SK-N-MC (cell line): Measurements from ENCODE around the gene TTYH2.

Source experiments
- DNase-seq: peaks from one replicate; pipeline ENCODE4 v3.0.0-alpha.2; 2011; ENCODE audit warnings: low read depth, low spot score
- H3K27ac ChIP-seq: fragments of 200-600 bp; sonication (generic); 2 replicates; pipeline ENCODE4 v1.5.1; 2016; ENCODE audit warnings: mixed run types
- H3K36me3 ChIP-seq: fragments of 200-600 bp; sonication (generic); 2 replicates; pipeline ENCODE4 v1.6.1; 2017; ENCODE audit warnings: antibody characterized with exemption, low read length, mixed read lengths; ENCODE audit not compliant: insufficient read depth
- H3K4me3 ChIP-seq: fragments of 200-600 bp; sonication (generic); 2 replicates; pipeline ENCODE4 v1.5.1; 2016
- H3K9ac ChIP-seq: fragments of 200-600 bp; sonication (generic); 2 replicates; pipeline ENCODE4 v1.8.0; 2017; ENCODE audit warnings: mixed run types, mixed read lengths; ENCODE audit not compliant: insufficient read length
- H3K9me3 ChIP-seq: fragments of 200-600 bp; sonication (generic); 2 replicates; pipeline ENCODE4 v1.6.1; 2017; ENCODE audit warnings: low read depth, mild to moderate bottlenecking, antibody characterized with exemption, low read length, moderate library complexity, mixed read lengths
- EZH2 ChIP-seq: fragments of 200-600 bp; sonication (generic); IDR thresholded peaks from one replicate; pipeline ENCODE4 v1.6.1; 2017; ENCODE audit warnings: antibody characterized with exemption
- FOXP2 ChIP-seq: optimal IDR thresholded peaks from 2 replicates; pipeline ENCODE3; 2011; ENCODE audit warnings: mild to moderate bottlenecking, moderate library complexity; ENCODE audit not compliant: insufficient read depth; ENCODE audit errors: extremely low read length, control extremely low read depth
- POLR2AphosphoS5 ChIP-seq: IDR thresholded peaks from 2 replicates; pipeline ENCODE4 v1.6.1; 2012; ENCODE audit warnings: mild to moderate bottlenecking, low read depth, low read length, borderline replicate concordance

Gene TTYH2

GRCh38 chr17:74206332-74206818 lies 7.0 kb upstream of the TTYH2 start:
- H3K36me3 ChIP-seq, result peaks cover 73% of the 10 kb centered on the region
- H3K27ac ChIP-seq, result 0 out of 2 replicates have a peak overlapping the region, but pooled peaks have one; percentile 19
- H3K9ac ChIP-seq, result no peak overlapping the region
- TF ChIP-seq EZH2 (no peak), FOXP2 (no peak), POLR2AphosphoS5 (no peak)
- no peaks in the 10 kb centered on the region for H3K9me3 ChIP-seq
- no peak for DNase-seq
- peak overlapping the region; percentile 17; the same call in 1 of the 2 replicates for H3K4me3 ChIP-seq

DNA sequence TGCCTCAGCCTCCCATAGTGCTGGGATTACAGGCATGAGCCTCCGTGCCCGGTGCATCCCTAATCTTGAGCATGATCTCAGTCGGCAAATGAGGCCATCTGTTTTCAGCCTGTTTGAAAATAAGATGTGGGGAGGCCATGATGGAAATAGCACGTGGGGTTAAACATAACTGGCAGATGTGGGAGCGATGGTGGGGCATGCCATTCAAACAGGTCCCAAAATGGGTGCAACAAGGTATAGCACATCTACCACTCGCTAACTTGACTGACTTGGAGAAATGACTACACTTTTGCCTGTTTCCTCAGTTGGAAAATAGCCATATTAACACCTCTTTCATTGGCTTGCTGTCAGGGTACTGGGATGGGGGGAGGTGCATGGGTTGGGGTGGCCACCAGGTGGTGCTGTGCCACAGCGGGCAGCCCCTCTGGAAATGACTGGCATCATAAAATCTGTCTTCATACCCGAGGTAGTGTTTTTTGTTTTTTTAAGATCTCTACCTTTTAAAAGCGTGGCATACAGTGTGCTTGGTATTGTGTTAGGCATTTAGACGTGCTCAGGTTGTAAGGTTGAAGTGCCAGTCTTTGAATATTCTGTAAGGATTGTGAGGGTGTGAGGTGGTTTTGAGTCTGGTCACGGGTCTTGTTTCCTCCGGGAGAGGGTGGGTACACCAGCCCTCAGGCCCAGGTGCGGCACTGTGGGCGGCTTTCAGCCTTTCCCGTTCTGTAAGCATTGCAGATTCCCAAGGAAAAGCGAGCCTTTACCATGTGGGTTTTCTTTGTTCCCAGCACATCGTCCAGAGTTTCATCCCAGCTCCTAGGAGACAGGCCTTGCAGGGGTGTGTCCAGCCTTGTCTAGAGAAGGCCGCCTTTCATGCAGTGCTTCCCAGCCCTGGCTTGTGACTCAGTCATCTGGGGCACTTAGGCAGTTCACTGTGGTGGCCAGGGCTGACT lies 2.9 kb upstream of the TTYH2 start:
- H3K9ac ChIP-seq, result no peak overlapping the region
- DNase-seq, result no peak
- no peak overlapping the region for H3K4me3 ChIP-seq
- H3K27ac ChIP-seq, result peak overlapping the region; percentile 61
- H3K36me3 ChIP-seq, result peaks cover 59% of the 10 kb centered on the region
- no peaks in the 10 kb centered on the region for H3K9me3 ChIP-seq
- TF ChIP-seq POLR2AphosphoS5 (peak; percentile 34; the same call in 1 of the 2 replicates), EZH2 (no peak)

DNA sequence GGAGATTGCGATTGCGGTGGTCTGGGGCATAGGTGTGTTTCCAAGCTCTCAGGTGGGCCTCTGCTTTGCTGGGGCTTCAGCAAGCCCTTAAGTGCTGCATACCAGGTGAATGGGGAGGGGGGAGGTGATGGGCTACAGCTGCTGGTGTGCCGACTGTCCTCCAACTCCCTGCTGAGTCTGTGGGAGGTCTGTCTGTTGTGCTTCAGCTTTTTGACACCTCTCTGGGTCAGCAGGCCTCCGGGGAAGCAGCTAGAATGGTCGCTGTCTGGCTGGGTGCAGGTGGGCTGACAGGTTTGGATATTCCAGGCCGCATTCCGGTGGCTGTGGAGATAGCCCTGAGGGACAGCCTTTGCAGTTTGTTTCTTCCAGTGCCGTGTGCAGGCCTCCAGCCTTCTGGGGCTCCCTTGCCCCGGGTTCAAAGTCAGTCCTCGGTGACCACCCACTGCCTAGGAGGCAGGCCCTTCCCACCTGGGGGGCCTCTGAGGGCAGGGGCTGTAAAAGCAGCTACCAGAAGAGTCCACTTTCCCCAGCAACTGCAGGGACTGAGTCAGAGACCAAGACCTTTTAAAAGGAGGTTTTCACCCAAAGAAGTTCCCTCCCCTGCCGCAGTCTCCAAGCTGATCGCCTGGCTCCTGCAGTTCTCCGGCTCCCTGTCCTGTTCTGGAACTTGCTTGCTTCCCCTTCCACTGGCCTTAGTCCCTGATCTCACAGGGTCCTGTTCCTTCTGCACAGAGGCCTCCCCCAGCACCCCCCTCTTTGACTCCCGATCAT lies 2.0 kb upstream of the TTYH2 start:
- H3K9me3 ChIP-seq, result no peaks in the 10 kb centered on the region
- peaks cover 51% of the 10 kb centered on the region for H3K36me3 ChIP-seq
- H3K9ac ChIP-seq, result no peak overlapping the region
- DNase-seq, result no peak
- no peak overlapping the region for H3K4me3 ChIP-seq
- H3K27ac ChIP-seq, result peak overlapping the region; percentile 61
- no peak for TF ChIP-seq EZH2
- TF ChIP-seq FOXP2, result no peak
- TF ChIP-seq POLR2AphosphoS5, result no peak

- H3K9ac ChIP-seq, result no peak overlapping the region
- TF ChIP-seq POLR2AphosphoS5 (peak; percentile 36; the same call in 1 of the 2 replicates), FOXP2 (no peak)
- H3K4me3 ChIP-seq, result no peak overlapping the region
- DNase-seq, result no peak
- H3K9me3 ChIP-seq, result no peaks in the 10 kb centered on the region
- H3K36me3 ChIP-seq, result peaks cover 48% of the 10 kb centered on the region
- peak overlapping the region; percentile 61; the same call in 1 of the 2 replicates for H3K27ac ChIP-seq
These were observed 1.5 kb upstream of the TTYH2 start for GRCh38 chr17:74211912-74212208.

GRCh38 chr17:74212209-74212912 lies 1.0 kb upstream of the TTYH2 start:
- no peaks in the 10 kb centered on the region for H3K9me3 ChIP-seq
- peak overlapping the region; percentile 83 for H3K4me3 ChIP-seq
- H3K9ac ChIP-seq, result peak overlapping the region; percentile 73
- peaks cover 43% of the 10 kb centered on the region for H3K36me3 ChIP-seq
- peak overlapping the region; percentile 66; the same call in 1 of the 2 replicates for H3K27ac ChIP-seq
- TF ChIP-seq EZH2 (no peak), POLR2AphosphoS5 (0 out of 2 replicates have a peak, but pooled peaks have one; percentile 7)
- DNase-seq, result no peak

GRCh38 chr17:74213861-74214391 lies 555 bp downstream of the TTYH2 start:
- peak overlapping the region; percentile 67 for H3K9ac ChIP-seq
- no peak for DNase-seq

DNA sequence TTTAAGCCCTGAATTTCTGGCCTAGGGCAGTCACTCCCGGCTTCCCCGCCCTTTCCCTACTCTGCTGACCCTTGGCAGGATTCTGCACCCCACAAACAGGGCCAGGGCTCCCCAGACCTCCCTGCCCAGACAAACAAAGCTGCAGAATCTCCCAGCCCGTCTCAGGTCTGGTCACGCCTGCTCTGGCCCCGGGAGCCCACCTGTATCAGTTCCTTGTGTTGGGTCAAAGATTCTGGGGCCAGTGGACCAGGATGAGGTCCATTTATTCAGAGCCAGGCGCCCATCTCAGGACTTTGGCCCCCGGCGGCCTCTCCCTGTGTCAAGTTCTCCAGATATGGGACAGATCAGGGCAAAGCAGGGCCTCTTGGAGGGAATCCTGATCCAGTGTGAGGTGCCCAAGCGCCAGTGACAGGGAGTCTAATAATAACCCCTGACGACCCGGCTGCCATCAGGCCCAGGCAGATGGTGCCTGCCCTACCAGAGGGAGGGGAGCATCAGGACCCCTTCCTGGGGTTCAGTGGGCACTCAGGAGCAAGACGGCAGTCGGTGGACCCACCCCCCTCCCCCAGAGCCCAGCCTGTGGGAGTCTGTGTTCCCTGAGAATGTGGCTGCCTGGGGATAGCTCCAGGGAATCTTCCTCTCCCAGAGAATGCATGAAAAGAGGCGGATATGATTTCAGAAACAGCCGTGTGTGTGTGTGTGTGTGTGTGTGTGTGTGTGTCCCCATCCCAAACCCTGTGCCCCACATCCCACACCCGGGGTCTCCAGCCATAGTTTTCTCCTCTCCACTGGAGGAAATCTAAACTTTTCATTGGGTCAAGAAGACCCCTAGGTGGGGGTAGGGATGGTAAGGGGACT lies 1.3 kb downstream of the TTYH2 start:
- peak overlapping the region; percentile 83 for H3K4me3 ChIP-seq
- no peak for DNase-seq
- no peak overlapping the region for H3K27ac ChIP-seq
- no peaks in the 10 kb centered on the region for H3K9me3 ChIP-seq
- TF ChIP-seq POLR2AphosphoS5 (no peak), FOXP2 (no peak), EZH2 (no peak)
- H3K9ac ChIP-seq, result peak overlapping the region; percentile 45
- H3K36me3 ChIP-seq, result peaks cover 19% of the 10 kb centered on the region

More at GRCh38 chr17:74213861-74214391, 555 bp downstream of the TTYH2 start:
- no peaks in the 10 kb centered on the region for H3K9me3 ChIP-seq
- no peak for TF ChIP-seq POLR2AphosphoS5
- TF ChIP-seq FOXP2, result no peak
- TF ChIP-seq EZH2, result no peak
- H3K4me3 ChIP-seq, result peak overlapping the region; percentile 83
- H3K27ac ChIP-seq, result no peak overlapping the region
- H3K36me3 ChIP-seq, result peaks cover 27% of the 10 kb centered on the region
